ENCODE data around the gene ATP2C2. TPM values are rescaled to one million over a fixed set of nuclear protein-coding genes. Genes with fewer than 3 reads are reported as not detected.

Gene ATP2C2
- total RNA-seq, 1 donor from 2014 or later: not detected

DNA sequence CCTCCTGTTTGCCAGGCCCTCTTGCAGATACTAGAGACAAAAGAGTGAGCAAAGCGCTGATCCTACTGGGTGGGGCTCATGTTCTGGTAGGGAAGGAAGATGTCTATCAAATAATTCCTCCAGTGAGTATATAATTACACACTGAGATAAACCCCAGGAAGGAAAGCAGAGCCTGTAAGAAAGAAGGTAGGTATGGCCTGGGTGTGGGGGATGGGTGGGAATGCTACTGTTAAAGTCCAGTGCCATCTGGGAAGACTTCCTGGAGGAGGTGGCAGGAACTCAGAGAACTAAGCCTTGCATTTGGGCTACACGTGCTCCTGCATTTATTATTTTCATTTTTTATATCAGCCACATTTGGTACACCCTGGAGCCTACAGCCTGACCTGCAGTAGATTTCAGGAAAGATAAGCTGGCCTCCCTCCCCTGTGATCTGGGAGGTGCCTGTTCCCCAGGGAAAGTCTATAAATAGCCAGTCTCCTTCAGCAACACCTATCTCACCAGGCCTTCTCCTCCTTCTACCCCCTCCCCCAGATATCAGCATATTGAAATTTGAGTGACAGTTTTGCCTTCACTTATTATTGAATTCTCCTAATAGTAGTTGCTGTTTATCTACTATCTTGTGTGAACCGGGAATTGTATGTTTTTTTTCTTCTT lies 11.5 kb downstream of the ATP2C2 start:
- H3K27me3 Mint-ChIP-seq (ENCODE audit: low read depth): peaks cover 43% of the 10 kb centered on the region
- no peak for DNase-seq (ENCODE audit: low spot score)
- H3K36me3 Mint-ChIP-seq (ENCODE audit: low read depth): no peaks in the 10 kb centered on the region
- no peaks in the 10 kb centered on the region for H3K4me1 Mint-ChIP-seq (ENCODE audit: low read depth)
- TF ChIP-seq, protein P1, sequence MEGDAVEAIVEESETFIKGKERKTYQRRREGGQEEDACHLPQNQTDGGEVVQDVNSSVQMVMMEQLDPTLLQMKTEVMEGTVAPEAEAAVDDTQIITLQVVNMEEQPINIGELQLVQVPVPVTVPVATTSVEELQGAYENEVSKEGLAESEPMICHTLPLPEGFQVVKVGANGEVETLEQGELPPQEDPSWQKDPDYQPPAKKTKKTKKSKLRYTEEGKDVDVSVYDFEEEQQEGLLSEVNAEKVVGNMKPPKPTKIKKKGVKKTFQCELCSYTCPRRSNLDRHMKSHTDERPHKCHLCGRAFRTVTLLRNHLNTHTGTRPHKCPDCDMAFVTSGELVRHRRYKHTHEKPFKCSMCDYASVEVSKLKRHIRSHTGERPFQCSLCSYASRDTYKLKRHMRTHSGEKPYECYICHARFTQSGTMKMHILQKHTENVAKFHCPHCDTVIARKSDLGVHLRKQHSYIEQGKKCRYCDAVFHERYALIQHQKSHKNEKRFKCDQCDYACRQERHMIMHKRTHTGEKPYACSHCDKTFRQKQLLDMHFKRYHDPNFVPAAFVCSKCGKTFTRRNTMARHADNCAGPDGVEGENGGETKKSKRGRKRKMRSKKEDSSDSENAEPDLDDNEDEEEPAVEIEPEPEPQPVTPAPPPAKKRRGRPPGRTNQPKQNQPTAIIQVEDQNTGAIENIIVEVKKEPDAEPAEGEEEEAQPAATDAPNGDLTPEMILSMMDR (IDR thresholded peaks at IDR 0.05): no peak
- H3K4me3 Mint-ChIP-seq (ENCODE audit: unreplicated experiment): no peak overlapping the region
- H3K27ac Mint-ChIP-seq (ENCODE audit: unreplicated experiment): no peak overlapping the region
- peaks cover 6% of the 10 kb centered on the region for H3K9me3 Mint-ChIP-seq (ENCODE audit: low read depth)

DNA sequence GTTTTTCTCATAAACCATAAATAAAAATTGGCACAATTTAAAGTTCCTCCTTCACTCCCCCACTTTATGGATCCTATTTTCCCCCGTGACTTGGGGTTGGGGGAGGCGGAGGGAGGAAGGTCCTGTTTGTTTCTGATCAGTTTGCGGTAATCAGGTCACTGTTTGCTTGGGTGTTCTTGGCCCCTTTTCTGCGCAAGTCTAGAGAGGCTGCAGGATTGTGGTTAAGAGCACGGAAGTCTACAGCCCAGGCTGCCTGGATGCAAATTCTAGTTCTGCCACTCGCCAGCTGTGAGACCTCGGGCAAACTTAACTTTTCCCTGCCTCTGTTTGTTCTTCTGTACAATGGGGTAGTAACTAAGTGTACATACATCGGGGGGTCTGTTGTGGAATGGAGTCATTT lies 12.1 kb downstream of the ATP2C2 start:
- Mint-ChIP-seq H3K9me3 (ENCODE audit: low read depth) (peaks cover 12% of the 10 kb centered on the region), H3K36me3 (ENCODE audit: low read depth) (peaks cover 5% of the 10 kb centered on the region), H3K27ac (ENCODE audit: unreplicated experiment) (no peak overlapping the region), H3K4me3 (ENCODE audit: unreplicated experiment) (no peak overlapping the region), H3K27me3 (ENCODE audit: low read depth) (peaks cover 43% of the 10 kb centered on the region), H3K4me1 (ENCODE audit: low read depth) (no peaks in the 10 kb centered on the region)
- no peak for DNase-seq (ENCODE audit: low spot score)
- TF ChIP-seq, protein P1 (IDR thresholded peaks at IDR 0.05): no peak

DNA sequence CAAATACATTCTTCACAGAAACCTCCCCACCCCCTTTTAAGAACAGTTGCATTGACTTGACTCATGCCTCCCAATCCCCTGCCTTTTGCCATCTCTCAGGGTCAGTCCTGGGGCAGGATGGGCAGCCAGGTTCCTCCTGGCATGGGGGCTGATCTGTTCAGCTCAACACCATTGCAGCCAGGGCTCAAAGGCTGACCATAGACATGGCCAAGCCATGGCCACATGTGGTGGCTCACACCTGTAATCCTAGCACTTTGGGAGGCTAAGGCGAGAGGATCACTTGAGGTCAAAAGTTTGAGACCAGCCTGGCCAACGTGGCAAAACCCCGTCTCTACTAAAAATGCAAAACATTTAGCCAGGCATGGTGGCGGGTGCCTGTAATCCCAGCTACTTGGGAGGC lies 14.1 kb downstream of the ATP2C2 start:
- peaks cover 16% of the 10 kb centered on the region for H3K9me3 Mint-ChIP-seq (ENCODE audit: low read depth)
- no peak for DNase-seq (ENCODE audit: low spot score)
- H3K36me3 Mint-ChIP-seq (ENCODE audit: low read depth): peaks cover 7% of the 10 kb centered on the region
- no peak overlapping the region for H3K4me3 Mint-ChIP-seq (ENCODE audit: unreplicated experiment)
- TF ChIP-seq, protein P1 (IDR thresholded peaks at IDR 0.05): no peak
- peaks cover 33% of the 10 kb centered on the region for H3K27me3 Mint-ChIP-seq (ENCODE audit: low read depth)
- H3K27ac Mint-ChIP-seq (ENCODE audit: unreplicated experiment): no peak overlapping the region
- H3K4me1 Mint-ChIP-seq (ENCODE audit: low read depth): no peaks in the 10 kb centered on the region

DNA sequence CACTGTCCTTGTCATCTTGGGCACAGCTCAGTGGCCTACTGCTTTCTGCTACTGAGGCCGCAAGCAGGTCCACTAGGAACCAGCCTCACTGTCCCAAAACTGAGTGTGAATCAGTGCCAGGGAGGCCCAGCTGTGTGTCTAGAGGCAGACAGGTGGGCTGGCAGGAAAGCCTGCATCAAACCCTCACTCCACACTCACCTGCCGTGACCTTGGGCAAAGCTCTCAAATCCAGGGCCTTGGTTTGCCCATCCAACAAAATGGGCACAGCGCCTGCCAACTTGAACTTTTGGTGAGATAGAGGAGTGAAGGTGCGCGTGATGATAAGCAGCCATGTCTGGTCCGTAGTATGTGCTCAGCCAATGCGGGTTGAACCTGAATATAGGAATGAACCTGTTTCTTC lies 14.8 kb downstream of the ATP2C2 start:
- no peak for DNase-seq (ENCODE audit: low spot score)
- H3K27me3 Mint-ChIP-seq (ENCODE audit: low read depth): peaks cover 26% of the 10 kb centered on the region
- no peak overlapping the region for H3K27ac Mint-ChIP-seq (ENCODE audit: unreplicated experiment)
- H3K4me1 Mint-ChIP-seq (ENCODE audit: low read depth): no peaks in the 10 kb centered on the region
- TF ChIP-seq, protein P1 (IDR thresholded peaks at IDR 0.05): no peak
- H3K36me3 Mint-ChIP-seq (ENCODE audit: low read depth): peaks cover 7% of the 10 kb centered on the region
- peaks cover 16% of the 10 kb centered on the region for H3K9me3 Mint-ChIP-seq (ENCODE audit: low read depth)
- H3K4me3 Mint-ChIP-seq (ENCODE audit: unreplicated experiment): no peak overlapping the region

DNA sequence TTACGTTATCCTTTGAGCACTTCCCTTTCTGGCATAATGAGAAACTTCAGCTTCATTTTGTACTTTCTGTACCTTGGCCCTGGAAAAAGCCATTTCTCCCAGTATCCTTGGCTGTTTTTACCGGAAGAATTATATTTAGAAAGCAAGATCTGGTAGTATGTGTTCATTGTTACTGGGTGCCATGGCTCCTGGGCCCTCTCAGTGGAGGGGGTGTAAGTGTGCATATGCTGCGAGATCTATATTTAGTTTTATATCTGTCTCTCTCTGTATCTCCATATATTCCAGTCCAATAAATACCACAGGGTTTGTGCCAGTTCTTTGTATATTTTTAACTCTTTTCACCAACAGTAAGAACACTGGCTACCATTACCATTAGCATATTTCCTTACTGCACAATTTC lies 17.7 kb downstream of the ATP2C2 start:
- Mint-ChIP-seq H3K27ac (ENCODE audit: unreplicated experiment) (no peak overlapping the region), H3K36me3 (ENCODE audit: low read depth) (peaks cover 7% of the 10 kb centered on the region)
- TF ChIP-seq, protein P1 (IDR thresholded peaks at IDR 0.05): no peak

More for the DNA sequence above, 17.7 kb downstream of the ATP2C2 start:
- H3K4me1 Mint-ChIP-seq (ENCODE audit: low read depth): no peaks in the 10 kb centered on the region
- peaks cover 17% of the 10 kb centered on the region for H3K27me3 Mint-ChIP-seq (ENCODE audit: low read depth)
- H3K9me3 Mint-ChIP-seq (ENCODE audit: low read depth): peaks cover 16% of the 10 kb centered on the region
- no peak for DNase-seq (ENCODE audit: low spot score)
- H3K4me3 Mint-ChIP-seq (ENCODE audit: unreplicated experiment): no peak overlapping the region
